Skeletal muscle tissue (tissue), 4 donors: Measurements from ENCODE around the gene LPCAT1. TPM values are rescaled to one million over a fixed set of nuclear protein-coding genes. Genes with fewer than 3 reads are reported as not detected.
"Not testable (repeated sequence)": the region's sequence is repeated elsewhere in the genome, so short reads cannot be mapped to it uniquely, and the experiment has no call there.

Source experiments
- H3K27ac ChIP-seq: one replicate; pipeline ENCODE4 v1.7.0; 2013; ENCODE audit warnings: mild to moderate bottlenecking, low read depth, low read length, inconsistent platforms
- H3K27me3 ChIP-seq, 3 donors: one replicate each; pipeline ENCODE4 v1.7.0; 2013; ENCODE audit warnings: low read length in 3 of 3; ENCODE audit not compliant: control insufficient read depth in 3 of 3, insufficient read depth in 3 of 3
- H3K36me3 ChIP-seq, 3 donors: one replicate each; pipeline ENCODE4 v1.7.0; 2013; ENCODE audit warnings: low read length in 3 of 3; ENCODE audit not compliant: control insufficient read depth in 3 of 3, insufficient read depth in 3 of 3
- H3K4me1 ChIP-seq, 3 donors: one replicate each; pipeline ENCODE4 v1.7.0; 2013; ENCODE audit warnings: low read length in 3 of 3, mild to moderate bottlenecking in 3 of 3; ENCODE audit not compliant: control insufficient read depth in 3 of 3, insufficient read depth in 3 of 3
- H3K4me3 ChIP-seq, 3 donors: one replicate each; pipeline ENCODE4 v1.7.0; 2013; ENCODE audit warnings: low read length in 3 of 3
- H3K9ac ChIP-seq, 3 donors: one replicate each; pipeline ENCODE4 v1.7.0; 2013; ENCODE audit warnings: low read length in 3 of 3, mild to moderate bottlenecking in 3 of 3, moderate library complexity in 2 of 3, low read depth in 1 of 3
- H3K9me3 ChIP-seq, 3 donors: one replicate each; pipeline ENCODE4 v1.7.0; 2013; ENCODE audit warnings: low read length in 3 of 3; ENCODE audit not compliant: control insufficient read depth in 3 of 3
- total RNA-seq: library from RNA; depleted of rRNA; stranded (reverse); fragments of >200 nt; gene quantifications from one replicate; pipeline ENCODE4 v1.2.3, GENCODE V29; 2014
- donor health status: Osteomylitis.

LPCAT1 gene, protein sequence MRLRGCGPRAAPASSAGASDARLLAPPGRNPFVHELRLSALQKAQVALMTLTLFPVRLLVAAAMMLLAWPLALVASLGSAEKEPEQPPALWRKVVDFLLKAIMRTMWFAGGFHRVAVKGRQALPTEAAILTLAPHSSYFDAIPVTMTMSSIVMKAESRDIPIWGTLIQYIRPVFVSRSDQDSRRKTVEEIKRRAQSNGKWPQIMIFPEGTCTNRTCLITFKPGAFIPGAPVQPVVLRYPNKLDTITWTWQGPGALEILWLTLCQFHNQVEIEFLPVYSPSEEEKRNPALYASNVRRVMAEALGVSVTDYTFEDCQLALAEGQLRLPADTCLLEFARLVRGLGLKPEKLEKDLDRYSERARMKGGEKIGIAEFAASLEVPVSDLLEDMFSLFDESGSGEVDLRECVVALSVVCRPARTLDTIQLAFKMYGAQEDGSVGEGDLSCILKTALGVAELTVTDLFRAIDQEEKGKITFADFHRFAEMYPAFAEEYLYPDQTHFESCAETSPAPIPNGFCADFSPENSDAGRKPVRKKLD
- total RNA-seq: 35.5 TPM

DNA sequence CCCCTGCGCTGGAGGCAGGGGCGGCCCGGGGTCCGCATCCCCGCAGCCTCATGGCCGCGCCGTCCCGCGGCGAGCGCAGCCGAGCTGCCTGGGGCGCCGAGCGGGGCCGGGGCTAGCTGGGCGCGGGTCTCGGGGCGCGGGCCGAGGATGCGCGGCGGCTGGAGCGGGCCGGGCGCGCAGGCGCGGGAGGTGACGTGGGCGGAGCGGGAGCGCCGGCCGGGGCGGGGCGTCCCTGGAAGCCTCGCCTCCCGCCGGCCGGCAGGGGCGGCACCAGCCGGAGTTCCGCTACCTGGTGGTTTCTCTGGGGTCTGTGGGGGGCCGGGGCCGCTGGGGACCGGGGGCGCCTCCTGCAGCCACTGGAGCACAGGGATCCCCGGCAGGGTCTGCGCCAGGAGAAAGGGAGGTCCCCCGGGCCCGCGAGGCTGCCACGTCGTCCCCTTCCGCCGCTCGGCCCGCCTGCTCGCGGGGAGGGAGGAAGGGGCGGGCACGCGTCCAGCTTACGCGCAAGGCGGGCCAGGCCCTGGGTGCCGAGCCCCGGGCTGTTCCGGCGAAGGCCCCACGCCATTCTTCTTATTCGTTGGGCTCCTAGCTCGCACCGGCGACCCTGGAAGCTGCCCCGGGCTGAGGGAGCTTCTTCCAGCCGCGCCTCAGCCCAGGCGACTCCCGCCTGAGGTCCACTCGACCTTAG, at the start of gene LPCAT1:
TSS of gene LPCAT1 (minus strand) at position 168 of the 688 bp plus-strand sequence. CDS start at position 52, 116 bp downstream.
- peak within 1 kb of the TSS; percentile 62 for H3K27ac ChIP-seq
- peak within 1 kb of the TSS; percentile 51 to 72 (median 68) for H3K4me3 ChIP-seq
- peak within 1 kb of the TSS; percentile 51 to 79 (median 62) for H3K9ac ChIP-seq
- no peaks in the 10 kb centered on the region for H3K9me3 ChIP-seq
- H3K27me3 ChIP-seq: peaks cover 6 to 14% (median 12%) of the 10 kb centered on the region in 3 donors
- peaks cover 10 to 20% (median 15%) of the 10 kb centered on the region in 3 donors for H3K4me1 ChIP-seq
- peaks cover 0 to 5% (median 2%) of the 10 kb centered on the region in 3 donors for H3K36me3 ChIP-seq

DNA sequence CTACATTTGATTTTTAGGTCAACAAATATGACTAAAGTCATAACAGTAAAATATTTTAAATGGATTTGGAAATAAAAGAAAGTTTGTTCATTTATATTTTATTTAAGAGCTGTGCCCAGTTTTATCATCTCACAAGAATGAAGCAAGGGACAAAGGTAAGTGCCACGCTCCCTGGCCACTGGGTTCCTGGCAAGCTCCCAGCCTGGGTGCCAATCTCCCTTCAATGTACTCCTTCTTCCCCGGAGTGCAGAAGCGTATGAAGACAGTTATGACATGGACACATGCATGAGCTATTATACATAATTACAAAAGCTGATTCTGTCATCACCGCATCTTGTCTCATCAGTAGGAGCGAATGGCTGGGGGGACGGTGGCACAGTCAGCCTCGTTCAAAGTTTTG, 48.1 kb upstream of the LPCAT1 start:
- not testable (repeated sequence) for H3K27me3 ChIP-seq, H3K27ac ChIP-seq, H3K4me3 ChIP-seq, H3K9ac ChIP-seq, H3K9me3 ChIP-seq
- Histone ChIP-seq H3K4me1 (peaks cover 6 to 12% (median 8%) of the 10 kb centered on the region in 3 donors), H3K36me3 (peaks cover 2 to 10% (median 7%) of the 10 kb centered on the region in 3 donors)

GRCh38 chr5:1570975-1571374, 47.2 kb upstream of the LPCAT1 start:
- Histone ChIP-seq H3K9me3 (no peaks in the 10 kb centered on the region), H3K4me3 (no peak overlapping the region), H3K27ac (no peak overlapping the region), H3K36me3 (peaks cover 2 to 10% (median 7%) of the 10 kb centered on the region in 3 donors), H3K9ac (no peak overlapping the region), H3K4me1 (peaks cover 12 to 20% (median 15%) of the 10 kb centered on the region in 3 donors), H3K27me3 (no peaks in the 10 kb centered on the region)

- peak overlapping the region; percentile 49 for H3K27ac ChIP-seq
- H3K4me3 ChIP-seq: no peak overlapping the region
- H3K4me1 ChIP-seq: peaks cover 18 to 32% (median 22%) of the 10 kb centered on the region in 3 donors
- peaks cover 0 to 9% (median 6%) of the 10 kb centered on the region in 3 donors for H3K27me3 ChIP-seq
- no peaks in the 10 kb centered on the region for H3K9me3 ChIP-seq
- peaks cover 2 to 7% (median 5%) of the 10 kb centered on the region in 3 donors for H3K36me3 ChIP-seq
- peak overlapping the region in 2 of 3 donors; percentile 3 for H3K9ac ChIP-seq
Observed at GRCh38 chr5:1568201-1568979, 44.6 kb upstream of the LPCAT1 start.

DNA sequence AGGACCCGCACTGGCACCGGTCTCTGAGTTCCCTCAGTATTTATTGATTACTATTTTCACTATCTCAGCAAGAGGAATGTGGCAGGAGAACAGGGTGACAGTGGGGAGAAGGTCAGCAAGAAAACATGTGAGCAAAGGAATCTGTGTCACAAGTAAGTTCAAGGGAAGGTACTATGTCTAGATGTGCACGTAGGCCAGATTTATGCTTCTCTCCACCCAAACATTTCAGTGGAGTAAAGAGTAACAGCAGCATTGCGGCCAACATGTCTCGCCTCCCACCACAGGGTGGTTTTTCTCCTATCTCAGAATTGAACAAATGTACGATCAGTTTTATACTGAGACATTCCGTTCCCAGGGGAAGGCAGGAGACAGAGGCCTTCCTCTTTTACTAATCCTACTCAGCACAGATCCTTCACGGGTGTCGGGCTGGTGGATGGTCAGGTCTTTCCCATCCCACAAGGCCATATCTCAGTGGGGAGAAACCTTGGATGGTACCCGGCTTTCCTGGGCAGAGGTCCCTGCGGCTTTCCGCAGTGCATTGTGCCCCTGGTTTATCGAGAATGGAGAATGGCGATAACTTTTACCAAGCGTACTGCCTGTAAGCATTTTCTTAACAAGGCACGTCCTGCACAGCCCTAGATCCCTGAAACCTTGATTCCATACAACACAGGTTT, 43.9 kb upstream of the LPCAT1 start:
- not testable (repeated sequence) for H3K4me3 ChIP-seq, H3K36me3 ChIP-seq, H3K9me3 ChIP-seq, H3K9ac ChIP-seq
- Histone ChIP-seq H3K27ac (peak overlapping the region; percentile 49), H3K4me1 (peaks cover 18 to 32% (median 22%) of the 10 kb centered on the region in 3 donors), H3K27me3 (peaks cover 2 to 16% (median 13%) of the 10 kb centered on the region in 3 donors)

GRCh38 chr5:1565737-1566734, 42.3 kb upstream of the LPCAT1 start:
- H3K4me3 ChIP-seq: no peak overlapping the region
- peak overlapping the region in 1 of 3 donors; percentile 25 for H3K9ac ChIP-seq
- peaks cover 0 to 6% (median 3%) of the 10 kb centered on the region in 3 donors for H3K36me3 ChIP-seq
- H3K27me3 ChIP-seq: peaks cover 8 to 20% (median 16%) of the 10 kb centered on the region in 3 donors
- no peak overlapping the region for H3K27ac ChIP-seq
- peaks cover 18 to 32% (median 22%) of the 10 kb centered on the region in 3 donors for H3K4me1 ChIP-seq
- no peaks in the 10 kb centered on the region for H3K9me3 ChIP-seq

DNA sequence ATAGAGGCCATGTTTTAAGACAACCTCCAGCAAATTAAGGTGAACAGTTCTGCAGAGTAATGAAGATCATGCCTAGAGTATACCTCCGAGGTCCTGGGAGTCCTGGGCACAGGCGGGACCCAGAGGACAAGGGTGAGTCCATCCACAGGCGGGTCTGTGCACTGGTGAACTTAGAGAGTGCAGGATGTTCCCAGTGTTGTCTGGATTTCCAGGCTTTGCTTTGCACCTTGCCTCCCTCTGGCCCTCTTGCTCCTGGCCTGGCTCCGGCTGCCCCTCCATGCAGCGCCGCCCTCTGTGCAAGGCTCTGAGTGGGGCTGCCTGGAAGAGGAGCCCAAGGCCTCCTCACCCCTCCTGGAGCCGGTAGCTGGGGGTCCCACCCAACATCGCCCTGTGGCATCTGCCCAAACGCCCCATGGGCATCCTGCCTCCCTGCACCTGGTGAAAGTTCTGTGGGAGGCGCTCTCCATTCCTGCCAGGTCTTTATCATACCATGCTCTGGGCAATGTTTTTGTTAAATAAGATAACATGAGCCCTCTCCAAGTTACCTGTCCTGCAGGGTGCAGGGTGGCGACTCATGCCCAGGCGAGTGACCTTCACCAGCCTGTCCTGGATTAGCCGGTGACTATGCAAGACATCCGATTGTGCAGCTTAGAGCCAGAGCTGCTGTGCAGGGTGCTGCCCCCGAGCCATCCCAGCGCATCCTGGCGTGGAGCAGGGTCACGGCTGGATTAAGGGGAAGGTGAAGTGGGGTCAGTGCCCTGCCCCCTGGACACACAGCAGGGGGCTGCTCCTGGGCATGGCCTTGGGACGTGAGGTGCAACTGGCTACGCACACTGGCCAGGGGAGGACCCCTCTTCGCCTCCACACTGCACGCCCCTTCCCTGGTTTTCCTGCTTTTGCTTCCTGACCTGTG, 41.3 kb upstream of the LPCAT1 start:
- H3K36me3 ChIP-seq: no peaks in the 10 kb centered on the region
- no peak overlapping the region for H3K4me3 ChIP-seq
- peaks cover 12 to 24% (median 20%) of the 10 kb centered on the region in 3 donors for H3K27me3 ChIP-seq
- H3K9ac ChIP-seq: peak overlapping the region in 1 of 3 donors; percentile 25
- peaks cover 18 to 32% (median 22%) of the 10 kb centered on the region in 3 donors for H3K4me1 ChIP-seq
- no peaks in the 10 kb centered on the region for H3K9me3 ChIP-seq
- H3K27ac ChIP-seq: no peak overlapping the region
